GM21619 (cell line): ENCODE data around the gene MRAP.
"Not testable (repeated sequence)": the region's sequence is repeated elsewhere in the genome, so short reads cannot be mapped to it uniquely, and the experiment has no call there.

Source experiments
- ATAC-seq: cut with Tn5 transposase; IDR thresholded peaks from one replicate; pipeline ENCODE4 v1.9.1; 2021; ENCODE audit not compliant: unreplicated experiment

MRAP gene

GRCh38 chr21:32298658-32299081 is at the start of gene MRAP:
Gene MRAP, plus strand, starts transcription at chr21:32298855. Its CDS starts 117 bp downstream, at chr21:32298972.
- ATAC-seq, result no peak

DNA sequence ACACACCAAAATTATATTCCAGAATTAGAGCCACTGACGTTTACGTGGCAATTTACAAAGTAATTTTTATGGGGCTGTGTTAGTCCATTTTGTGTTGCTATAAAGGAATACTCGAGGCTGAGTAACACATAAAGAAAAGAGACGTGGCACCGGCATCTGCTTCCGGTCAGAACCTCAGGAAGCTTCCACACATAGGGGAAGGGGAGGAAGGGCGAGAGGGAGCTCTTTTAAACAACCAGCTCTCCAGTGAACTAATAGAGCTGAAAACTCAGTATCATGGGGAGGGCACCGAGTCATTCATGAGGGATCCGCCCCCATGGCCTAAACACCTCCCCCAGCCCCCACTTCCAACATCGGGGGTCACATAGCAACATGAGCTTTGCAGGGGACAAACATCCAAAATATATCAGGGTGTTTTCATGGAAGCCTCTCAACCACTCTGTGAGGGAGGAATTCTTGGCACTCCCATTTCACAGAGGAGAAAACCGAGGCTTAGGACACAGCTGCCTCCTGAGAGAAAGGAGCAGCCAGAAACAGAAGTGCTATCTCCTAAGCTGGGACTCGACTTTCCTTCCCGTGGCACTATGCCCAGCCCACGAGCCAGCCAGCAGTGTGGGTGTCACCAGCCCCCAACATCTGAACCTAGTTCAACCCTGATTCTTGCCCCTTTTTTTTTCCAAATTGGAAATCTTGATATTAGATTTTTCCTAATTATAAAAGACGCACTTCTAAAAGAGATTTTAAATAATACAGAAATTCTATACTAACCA is 49.0 kb upstream of the MRAP start:
- ATAC-seq, result no peak

DNA sequence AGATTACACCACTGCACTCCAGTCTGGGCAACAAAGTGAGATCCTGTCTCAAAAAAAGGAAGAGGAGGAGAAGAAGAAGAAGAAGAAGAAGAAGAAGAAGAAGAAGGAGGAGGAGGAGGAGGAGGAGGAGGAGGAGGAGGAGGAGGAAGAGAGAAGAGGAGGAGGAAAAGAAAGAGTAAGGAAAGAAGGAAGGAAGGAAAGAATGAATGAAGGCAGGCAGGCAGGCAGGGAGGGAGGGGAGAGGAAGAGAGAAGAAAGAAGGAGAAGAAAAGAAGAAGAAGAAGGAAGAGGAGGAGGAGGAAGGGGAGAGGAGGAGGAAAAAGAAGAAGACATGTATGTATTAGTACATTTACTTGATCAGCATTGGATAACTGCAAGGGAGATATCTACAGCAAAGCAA is 46.5 kb upstream of the MRAP start:
- no peak for ATAC-seq

- ATAC-seq, result no peak
Observed at GRCh38 chr21:32253215-32253641, 45.4 kb upstream of the MRAP start.

DNA sequence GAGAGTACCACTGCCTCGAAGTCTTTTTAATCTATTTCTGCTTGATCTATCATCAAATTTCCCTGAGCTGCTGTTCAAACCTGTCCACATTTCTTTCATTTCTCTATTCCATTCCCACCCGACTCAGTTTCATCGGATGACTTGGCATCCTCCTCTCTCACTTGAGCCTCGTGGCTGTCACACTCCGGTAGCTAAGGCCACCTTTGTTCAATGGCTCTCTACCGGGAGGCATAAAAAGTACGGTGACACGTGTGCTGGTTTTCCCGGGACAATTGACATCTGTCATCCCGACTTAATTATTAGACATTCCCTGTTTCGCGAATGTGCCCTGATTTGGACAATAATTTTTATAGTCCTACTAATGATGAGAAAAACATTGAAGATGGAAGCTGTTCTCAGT is 42.4 kb upstream of the MRAP start:
- ATAC-seq, result no peak

DNA sequence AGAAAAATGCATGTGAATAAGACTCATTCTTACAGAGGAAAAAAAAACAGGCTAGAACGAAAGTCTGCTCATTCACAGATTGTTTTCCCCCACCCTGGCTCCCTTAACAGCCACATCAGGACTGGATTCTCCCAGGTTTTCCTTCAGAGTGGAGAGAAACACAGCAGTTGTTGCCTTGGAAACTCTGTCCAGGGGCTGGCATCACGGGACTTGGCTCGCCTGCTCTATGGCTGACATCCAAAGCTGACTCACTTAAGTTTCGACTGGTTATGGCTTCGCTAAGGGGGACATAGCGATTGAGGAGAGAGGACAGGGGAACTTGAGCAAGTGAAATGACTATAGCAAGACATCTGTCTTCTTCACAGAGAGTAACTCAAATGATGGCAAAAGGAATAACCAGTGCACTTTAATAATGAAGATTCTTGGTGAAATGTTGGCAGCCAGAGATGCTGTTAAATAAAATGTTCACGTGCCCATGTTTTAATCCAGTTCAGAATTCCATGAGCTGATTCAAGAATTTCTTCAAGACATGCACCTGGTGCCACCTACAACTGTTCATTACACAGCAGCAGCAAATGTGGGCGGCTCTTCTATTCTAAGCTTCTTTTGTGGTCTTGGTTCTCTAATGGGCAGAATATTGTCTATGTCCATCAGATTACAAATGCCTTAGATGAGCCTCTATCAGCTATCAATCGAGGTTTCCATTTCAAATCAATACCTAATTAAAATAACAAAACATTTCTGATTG is 41.6 kb upstream of the MRAP start:
- no peak for ATAC-seq

DNA sequence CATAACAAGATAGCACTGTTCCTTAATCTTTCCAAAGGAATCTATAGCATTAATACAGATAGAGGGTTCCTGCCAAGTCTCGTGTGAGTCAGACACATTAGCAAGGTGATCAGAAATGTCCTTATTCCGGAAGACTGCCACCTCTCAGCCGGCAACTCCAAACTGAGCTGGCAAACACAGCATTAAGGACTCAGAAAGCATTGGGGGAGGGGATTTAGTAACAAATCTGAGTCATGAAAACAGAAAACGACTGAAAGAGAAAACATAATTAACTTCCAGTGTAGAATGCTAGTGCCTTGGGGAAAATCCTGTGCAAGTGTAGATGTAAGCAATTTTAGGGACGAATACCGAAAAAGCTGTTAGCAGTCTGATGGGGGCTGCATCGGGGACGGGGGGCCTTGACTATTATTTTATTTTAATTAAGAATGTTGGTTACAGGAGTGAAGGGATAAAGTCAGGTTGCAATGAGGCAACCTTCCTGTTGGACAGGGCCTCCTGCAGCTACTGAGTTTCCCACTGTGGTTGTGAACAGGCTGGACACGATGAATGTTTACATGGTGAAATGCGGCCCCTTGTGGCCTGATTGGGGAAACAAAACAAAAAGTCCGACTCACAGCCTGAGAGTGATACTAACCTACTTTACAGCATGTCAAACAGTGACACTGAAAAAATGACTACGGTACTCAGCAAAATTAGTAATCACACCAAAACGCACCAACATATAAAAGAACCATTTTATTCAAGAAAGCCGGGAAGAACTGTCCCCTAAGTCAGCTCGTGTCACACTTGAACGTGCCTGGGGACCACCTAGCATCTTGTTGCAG is 40.5 kb upstream of the MRAP start:
- peak; percentile 67 for ATAC-seq

- not testable (repeated sequence) for ATAC-seq
Observed at GRCh38 chr21:32258786-32259048, 39.9 kb upstream of the MRAP start.

- no peak for ATAC-seq
Observed at GRCh38 chr21:32260130-32260529, 38.5 kb upstream of the MRAP start.

- ATAC-seq, result no peak
Observed at GRCh38 chr21:32261929-32262328, 36.7 kb upstream of the MRAP start.

GRCh38 chr21:32265321-32265720 is 33.3 kb upstream of the MRAP start:
- ATAC-seq, result not testable (repeated sequence)

- no peak for ATAC-seq
Observed at GRCh38 chr21:32270748-32271147, 27.9 kb upstream of the MRAP start.

DNA sequence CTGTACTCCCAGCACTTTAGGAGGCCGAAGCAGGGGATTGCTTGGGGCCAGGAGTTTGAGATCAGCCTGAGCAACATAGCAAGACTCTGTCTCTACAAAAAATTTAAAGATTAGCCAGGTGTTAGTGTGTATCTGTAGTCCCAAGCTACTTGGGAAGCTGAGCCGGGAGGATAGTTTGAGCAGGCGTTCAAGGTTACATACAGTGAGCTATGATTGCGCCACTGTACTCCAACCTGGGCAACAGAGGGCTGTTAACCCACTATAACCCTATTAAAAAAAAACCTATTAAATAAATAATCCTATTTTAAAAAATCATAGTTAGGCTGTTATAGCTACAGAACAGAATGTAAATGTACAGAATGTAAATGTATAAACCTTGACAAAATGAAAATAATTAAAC is 22.0 kb upstream of the MRAP start:
- no peak for ATAC-seq

GRCh38 chr21:32278103-32278502 is 20.6 kb upstream of the MRAP start:
- ATAC-seq, result peak; percentile 9

GRCh38 chr21:32278518-32279376 is 19.9 kb upstream of the MRAP start, which contains the start of gene MIS18A:
Gene MIS18A, minus strand, starts transcription at chr21:32279049. Its CDS starts 35 bp downstream, at chr21:32279014.
- peak; percentile 92 for ATAC-seq

DNA sequence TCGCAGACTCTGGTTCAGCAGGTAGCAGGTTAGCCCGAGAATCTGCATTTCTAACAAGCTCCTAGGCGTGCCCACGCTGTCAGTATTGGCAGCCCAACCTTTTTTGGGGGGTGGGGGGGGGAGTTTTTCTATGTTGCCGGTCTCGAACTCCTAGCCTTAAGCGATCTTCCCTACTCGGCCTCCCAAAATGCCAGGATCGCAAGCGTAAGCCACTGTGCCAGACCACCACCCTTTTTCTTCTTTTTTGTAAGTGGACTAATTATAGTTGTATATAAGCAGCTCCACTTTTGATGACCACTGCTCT is 19.3 kb upstream of the MRAP start:
- ATAC-seq, result no peak

DNA sequence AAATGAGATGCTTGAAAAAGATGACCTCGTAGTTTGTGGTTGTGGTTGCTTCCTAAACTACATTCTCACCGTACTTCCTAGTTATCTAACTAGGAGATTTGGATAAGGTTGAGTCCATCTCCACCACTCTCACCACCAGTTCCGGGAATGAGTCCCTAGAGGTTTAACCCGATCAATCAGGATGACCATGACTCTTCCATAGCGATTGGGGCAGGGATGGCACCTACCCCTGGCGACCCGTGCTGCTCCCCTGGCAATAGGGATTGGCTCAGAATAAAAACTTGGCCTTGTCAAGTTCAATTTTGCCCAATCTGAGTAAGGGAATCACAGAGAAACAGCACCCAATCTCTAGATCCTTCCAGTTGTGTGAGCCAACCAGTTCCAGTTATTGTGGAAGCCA is 17.1 kb upstream of the MRAP start:
- ATAC-seq, result no peak

- ATAC-seq, result no peak
Observed at GRCh38 chr21:32282992-32283391, 15.7 kb upstream of the MRAP start.

DNA sequence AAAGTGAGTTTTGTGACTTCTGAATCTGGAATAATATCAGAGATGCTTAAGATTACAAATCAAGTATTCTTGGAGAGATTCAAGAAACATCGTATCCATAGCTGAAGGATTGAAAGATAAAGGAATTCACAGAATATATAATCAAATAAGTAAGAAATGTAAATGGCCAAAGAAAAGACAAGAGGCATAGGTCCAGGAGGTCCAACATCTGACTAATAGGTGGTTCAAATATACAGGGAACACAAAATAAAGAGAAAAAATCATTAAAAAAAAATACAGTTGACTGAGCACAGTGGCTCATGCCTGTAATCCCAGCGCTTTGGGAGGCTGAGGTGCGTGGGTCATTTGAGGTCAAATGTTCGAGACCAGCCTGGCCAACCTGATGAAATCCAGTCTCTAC is 13.2 kb upstream of the MRAP start:
- ATAC-seq, result no peak

DNA sequence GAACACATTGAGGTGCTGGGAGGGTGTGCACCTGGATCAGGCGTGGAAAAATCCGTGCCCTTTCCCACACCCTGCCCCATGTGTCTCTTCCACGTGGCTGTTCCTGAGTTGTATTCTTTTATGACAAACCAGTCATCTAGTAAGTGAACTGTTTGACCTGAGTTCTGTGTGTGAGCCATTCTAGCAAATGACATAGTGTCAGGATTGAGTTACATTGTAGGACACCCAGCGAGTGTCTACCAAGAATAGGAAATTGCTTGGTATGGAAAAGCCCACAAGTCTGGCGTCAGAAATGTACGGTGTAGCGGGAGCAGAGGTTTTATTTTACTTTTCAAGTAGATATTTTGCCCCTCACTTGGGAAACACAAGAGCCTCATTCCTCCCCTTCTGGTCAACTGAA is 1.2 kb upstream of the MRAP start:
- no peak for ATAC-seq

DNA sequence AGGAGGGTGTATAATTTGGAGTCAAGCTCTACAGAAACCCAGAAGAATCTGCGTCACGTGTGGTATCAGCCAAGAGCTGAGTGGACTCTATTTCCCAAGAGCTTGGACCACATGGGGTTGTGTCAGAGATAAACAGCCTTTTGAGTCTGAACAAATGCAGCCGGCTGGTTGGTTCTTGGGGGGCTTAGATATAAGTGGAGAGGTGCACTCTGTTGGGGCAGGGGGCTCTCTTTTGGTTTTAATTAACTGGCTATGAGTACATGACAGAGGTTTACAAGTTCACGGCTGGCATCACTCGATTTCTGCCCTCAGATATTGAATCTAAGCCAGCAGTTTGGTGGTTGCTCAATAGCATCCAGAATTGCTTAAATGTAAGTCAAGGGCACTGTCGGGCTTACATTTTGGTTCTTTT is 501 bp upstream of the MRAP start:
- ATAC-seq, result no peak
